Esophagus squamous epithelium (tissue), 5 donors: Measurements from ENCODE around the gene CDK1. TPM values are rescaled to one million over a fixed set of nuclear protein-coding genes. Genes with fewer than 3 reads are reported as not detected.

Source experiments
- DNase-seq: peaks from one replicate; lab custom pipeline; 2025; lab: John Stamatoyannopoulos, UW
- H3K27ac ChIP-seq, 4 donors: fragments of 200-600 bp; sonication (generic); one replicate each; pipeline ENCODE4 v1.5.1; 2016 to 2019; ENCODE audit warnings: mild to moderate bottlenecking in 1 of 4
- H3K27me3 ChIP-seq, 4 donors: fragments of 200-600 bp; sonication (generic); 1 replicate in 3 of 4; 2 replicates in 1 of 4; pipeline versions ENCODE4 v1.5.1 to v1.6.0; 2017 to 2021; ENCODE audit warnings: antibody characterized with exemption in 1 of 4
- H3K36me3 ChIP-seq, 3 donors: fragments of 200-600 bp; sonication (generic); one replicate each; pipeline ENCODE4 v1.5.1; 2016 to 2019
- H3K4me1 ChIP-seq, 3 donors: fragments of 200-600 bp; sonication (generic); one replicate each; pipeline ENCODE4 v1.5.1; 2017 to 2019
- H3K4me3 ChIP-seq, 4 donors: fragments of 200-600 bp; sonication (generic); 1 replicate in 3 of 4; 2 replicates in 1 of 4; pipeline ENCODE4 v1.5.1; 2016 to 2019; ENCODE audit warnings: mild to moderate bottlenecking in 2 of 4, moderate library complexity in 1 of 4
- H3K9me3 ChIP-seq, 3 donors: fragments of 200-600 bp; sonication (generic); one replicate each; pipeline ENCODE4 v1.5.1; 2016 to 2019
- POLR2A ChIP-seq, 4 donors: fragments of 450-650 bp; IDR thresholded peaks; one replicate each; pipeline ENCODE4 v1.6.1; 2017; ENCODE audit warnings: antibody characterized with exemption in 4 of 4, mild to moderate bottlenecking in 4 of 4, moderate library complexity in 3 of 4
- WGBS, 2 donors: methylation state at CpG; one replicate each; pipeline ENCODE4 v1.1.5; 2018; 5-methylcytosine and 5-hydroxymethylcytosine counted together
- intact Hi-C: fragments of 100-400 bp; cut with DNase I; formaldehyde crosslinking; loops from one replicate; pipeline ENCODE4 v1.15.0; 2022
- total RNA-seq, 4 donors: library from RNA; depleted of rRNA; stranded (reverse); fragments of >200 nt; gene quantifications; one replicate each; pipeline ENCODE4 v1.1.0, GENCODE V29; 2016
- TF ChIP-seq, protein P1 (sequence below), 6 experiments: fragments of 450-650 bp in 4 of 6; fragments of 200-600 bp in 2 of 6; sonication (generic) in 2 of 6; IDR thresholded peaks; one replicate each; pipeline ENCODE4 v1.5.1; 2016 to 2019; ENCODE audit warnings: antibody characterized with exemption in 6 of 6, mild to moderate bottlenecking in 4 of 6, moderate library complexity in 4 of 6
- donor health status: DM: yes; HTN: yes; CAD: no.

The CDK1 gene
- total RNA-seq, 4 donors from 2014 or later, result 10.2 to 50.4 (median 31.0) TPM

DNA sequence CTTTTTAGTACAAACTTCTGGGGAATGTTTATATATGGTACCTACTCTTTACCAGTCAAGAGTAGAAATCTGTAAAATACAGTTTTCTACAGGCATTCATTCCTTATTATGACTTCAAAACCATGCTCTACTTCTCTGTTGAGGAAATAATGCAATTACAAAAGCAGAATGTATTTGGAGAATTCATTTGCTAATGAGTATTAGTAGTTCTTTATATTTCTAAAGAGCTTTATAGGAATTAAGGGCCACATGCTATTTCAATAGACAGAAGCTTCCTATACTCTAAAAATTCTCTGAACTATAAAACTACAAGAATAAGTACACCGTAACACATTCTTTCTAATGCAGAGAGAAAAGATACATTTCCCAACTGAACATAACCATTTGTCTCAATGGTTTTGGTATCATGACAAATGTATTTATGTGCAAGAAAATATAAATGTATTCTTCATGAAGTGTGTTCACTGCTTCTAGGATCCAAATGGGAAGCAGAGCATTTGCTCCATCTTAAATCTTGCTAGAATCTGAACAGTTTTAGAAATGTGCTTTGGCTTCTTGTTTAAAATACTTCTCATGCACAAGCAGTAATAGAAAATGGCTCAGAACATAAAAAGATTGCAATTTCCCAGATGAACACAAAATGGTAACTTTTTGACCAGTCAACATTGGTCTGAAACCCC lies 21.8 kb downstream of the CDK1 start:
- Histone ChIP-seq H3K27ac (no peak overlapping the region), H3K4me3 (no peak overlapping the region), H3K27me3 (no peaks in the 10 kb centered on the region), H3K4me1 (peaks cover 0 to 28% (median 6%) of the 10 kb centered on the region in 3 donors), H3K9me3 (no peaks in the 10 kb centered on the region), H3K36me3 (no peaks in the 10 kb centered on the region)
- 100% methylated on average over 1 of the region's 1 CpG for WGBS, 2 donors
- intact Hi-C loops, result no loop called here
- TF ChIP-seq, protein P1, sequence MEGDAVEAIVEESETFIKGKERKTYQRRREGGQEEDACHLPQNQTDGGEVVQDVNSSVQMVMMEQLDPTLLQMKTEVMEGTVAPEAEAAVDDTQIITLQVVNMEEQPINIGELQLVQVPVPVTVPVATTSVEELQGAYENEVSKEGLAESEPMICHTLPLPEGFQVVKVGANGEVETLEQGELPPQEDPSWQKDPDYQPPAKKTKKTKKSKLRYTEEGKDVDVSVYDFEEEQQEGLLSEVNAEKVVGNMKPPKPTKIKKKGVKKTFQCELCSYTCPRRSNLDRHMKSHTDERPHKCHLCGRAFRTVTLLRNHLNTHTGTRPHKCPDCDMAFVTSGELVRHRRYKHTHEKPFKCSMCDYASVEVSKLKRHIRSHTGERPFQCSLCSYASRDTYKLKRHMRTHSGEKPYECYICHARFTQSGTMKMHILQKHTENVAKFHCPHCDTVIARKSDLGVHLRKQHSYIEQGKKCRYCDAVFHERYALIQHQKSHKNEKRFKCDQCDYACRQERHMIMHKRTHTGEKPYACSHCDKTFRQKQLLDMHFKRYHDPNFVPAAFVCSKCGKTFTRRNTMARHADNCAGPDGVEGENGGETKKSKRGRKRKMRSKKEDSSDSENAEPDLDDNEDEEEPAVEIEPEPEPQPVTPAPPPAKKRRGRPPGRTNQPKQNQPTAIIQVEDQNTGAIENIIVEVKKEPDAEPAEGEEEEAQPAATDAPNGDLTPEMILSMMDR (IDR thresholded peaks at IDR 0.05), result no peak
- TF ChIP-seq POLR2A (IDR thresholded peaks at IDR 0.05), result no peak
- no peak for DNase-seq

DNA sequence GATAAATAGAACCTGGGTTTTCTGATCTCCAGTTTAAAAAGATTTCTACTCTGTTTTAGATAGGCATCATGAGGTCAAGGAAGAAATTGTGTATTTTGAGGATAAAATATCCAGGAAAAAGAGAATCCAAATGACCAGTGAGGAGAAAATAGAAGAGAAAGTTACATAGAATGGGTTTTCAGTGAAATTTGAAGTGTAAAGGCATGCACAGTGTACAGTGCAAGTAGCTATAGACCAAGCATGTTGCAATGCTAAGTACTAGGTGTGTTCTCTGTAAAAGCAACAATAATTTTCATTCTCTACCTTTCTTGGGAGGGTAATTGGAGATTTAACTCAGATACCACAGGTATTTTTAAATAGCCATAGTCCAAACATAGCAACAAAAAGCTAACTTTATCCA lies 22.6 kb downstream of the CDK1 start:
- no peak overlapping the region for H3K4me3 ChIP-seq
- intact Hi-C loops, result no loop called here
- no peak for TF ChIP-seq POLR2A (IDR thresholded peaks at IDR 0.05)
- TF ChIP-seq, protein P1 (IDR thresholded peaks at IDR 0.05), result no peak
- no peaks in the 10 kb centered on the region for H3K36me3 ChIP-seq
- H3K27ac ChIP-seq, result no peak overlapping the region
- peaks cover 0 to 28% (median 6%) of the 10 kb centered on the region in 3 donors for H3K4me1 ChIP-seq
- H3K9me3 ChIP-seq, result no peaks in the 10 kb centered on the region
- H3K27me3 ChIP-seq, result no peaks in the 10 kb centered on the region
- DNase-seq, result no peak

DNA sequence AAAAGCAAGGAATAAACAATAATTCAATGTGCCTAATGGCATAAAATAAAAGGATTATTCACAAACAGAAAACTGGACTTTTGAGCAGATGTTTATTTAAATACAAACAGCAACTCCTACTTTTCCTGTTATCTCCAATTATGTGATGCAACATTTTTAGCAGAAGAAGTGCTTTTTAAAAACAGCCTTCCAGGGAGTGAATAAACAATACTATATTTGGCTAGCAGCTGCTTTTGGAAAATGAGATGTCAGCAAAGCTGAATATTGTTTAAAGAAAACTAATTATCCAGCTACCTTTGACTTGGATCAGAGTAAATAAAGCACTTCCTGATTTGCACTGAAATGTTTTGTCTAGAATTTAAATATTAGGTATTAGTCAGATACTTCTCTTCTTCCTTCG lies 23.2 kb downstream of the CDK1 start:
- Histone ChIP-seq H3K4me1 (peaks cover 0 to 28% (median 6%) of the 10 kb centered on the region in 3 donors), H3K27ac (no peak overlapping the region), H3K4me3 (no peak overlapping the region), H3K9me3 (no peaks in the 10 kb centered on the region), H3K36me3 (no peaks in the 10 kb centered on the region), H3K27me3 (no peaks in the 10 kb centered on the region)
- no peak for DNase-seq
- intact Hi-C loops, result no loop called here
- TF ChIP-seq, protein P1 (IDR thresholded peaks at IDR 0.05), result no peak
- no peak for TF ChIP-seq POLR2A (IDR thresholded peaks at IDR 0.05)
- WGBS, 2 donors, result 30 to 35% methylated on average over 1 of the region's 1 CpG

DNA sequence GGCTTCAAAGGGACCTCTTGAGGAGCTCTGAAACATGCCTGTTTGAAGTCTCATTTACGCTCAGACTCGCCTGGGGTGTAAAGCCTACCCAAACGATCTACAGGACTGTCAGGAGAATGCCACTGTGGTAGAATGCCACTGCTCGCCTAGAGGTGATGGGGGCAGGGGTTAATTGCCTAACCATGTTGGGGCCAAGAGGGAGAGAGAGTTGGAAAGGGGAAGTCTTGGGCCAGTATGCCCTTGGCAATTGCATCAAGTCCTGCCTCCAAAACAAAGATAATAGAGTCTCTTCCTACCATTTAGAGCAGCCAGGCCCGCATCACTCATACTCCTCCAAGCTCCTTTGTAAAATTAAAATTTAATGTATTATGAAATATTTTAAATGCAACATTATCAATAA lies 25.2 kb downstream of the CDK1 start:
- DNase-seq, result no peak
- TF ChIP-seq, protein P1 (IDR thresholded peaks at IDR 0.05), result no peak
- TF ChIP-seq POLR2A (IDR thresholded peaks at IDR 0.05), result no peak
- no peak overlapping the region for H3K27ac ChIP-seq
- no peaks in the 10 kb centered on the region for H3K36me3 ChIP-seq
- H3K4me1 ChIP-seq, result peaks cover 0 to 28% (median 6%) of the 10 kb centered on the region in 3 donors
- WGBS, 2 donors, result 83% methylated on average over 5 of the region's 5 CpGs
- intact Hi-C loops, result no loop called here
- no peaks in the 10 kb centered on the region for H3K27me3 ChIP-seq
- no peaks in the 10 kb centered on the region for H3K9me3 ChIP-seq
- no peak overlapping the region for H3K4me3 ChIP-seq

DNA sequence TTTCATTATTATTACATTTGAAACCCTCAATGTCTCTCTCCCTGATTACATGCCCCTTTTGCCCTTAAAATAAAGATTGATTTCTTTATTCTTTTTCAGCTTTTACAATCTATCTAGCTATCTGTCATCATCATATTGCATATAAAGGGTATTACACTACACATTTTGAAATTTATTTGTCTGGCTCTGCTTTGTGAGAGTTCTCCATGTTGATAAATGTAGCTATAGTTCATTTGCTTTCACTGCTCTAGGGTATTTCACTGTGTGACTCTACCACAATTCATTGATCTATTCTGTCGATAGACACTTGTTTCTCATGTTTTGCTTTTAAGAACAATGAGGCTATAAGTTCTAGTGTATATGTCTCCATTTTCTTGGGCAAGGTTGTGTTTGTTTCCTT lies 25.6 kb downstream of the CDK1 start:
- intact Hi-C loops, result no loop called here

More for the DNA sequence above, 25.6 kb downstream of the CDK1 start:
- H3K4me3 ChIP-seq, result no peak overlapping the region
- H3K4me1 ChIP-seq, result peaks cover 0 to 28% (median 6%) of the 10 kb centered on the region in 3 donors
- H3K36me3 ChIP-seq, result no peaks in the 10 kb centered on the region
- no peak overlapping the region for H3K27ac ChIP-seq
- H3K9me3 ChIP-seq, result no peaks in the 10 kb centered on the region
- no peaks in the 10 kb centered on the region for H3K27me3 ChIP-seq
- DNase-seq, result no peak
- no peak for TF ChIP-seq POLR2A (IDR thresholded peaks at IDR 0.05)
- TF ChIP-seq, protein P1 (IDR thresholded peaks at IDR 0.05), result no peak
- WGBS, 2 donors, result 93 to 95% methylated on average over 1 of the region's 1 CpG
